ENCODE data around the gene GRM4.

DNA sequence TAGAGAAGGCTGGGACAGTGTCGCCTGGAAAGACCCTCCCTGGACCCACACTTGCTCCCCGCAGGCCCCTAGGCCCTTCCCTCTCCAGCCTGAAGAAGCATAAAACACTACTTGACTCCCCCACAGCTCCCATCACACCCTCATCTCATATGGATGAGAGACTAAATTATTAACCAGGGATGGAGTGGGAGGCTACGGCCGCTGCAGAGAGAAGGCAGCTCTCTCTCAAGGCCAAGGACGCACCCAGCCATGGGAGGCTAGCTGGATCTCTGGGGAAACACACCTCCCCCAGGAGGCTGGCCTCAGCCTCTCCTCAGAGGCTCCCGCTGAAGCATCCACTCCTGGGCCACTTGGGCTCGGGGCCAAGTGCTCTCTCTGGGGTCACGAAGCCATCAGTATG lies 102.5 kb downstream of the GRM4 start:
- TF ChIP-seq, protein P1, sequence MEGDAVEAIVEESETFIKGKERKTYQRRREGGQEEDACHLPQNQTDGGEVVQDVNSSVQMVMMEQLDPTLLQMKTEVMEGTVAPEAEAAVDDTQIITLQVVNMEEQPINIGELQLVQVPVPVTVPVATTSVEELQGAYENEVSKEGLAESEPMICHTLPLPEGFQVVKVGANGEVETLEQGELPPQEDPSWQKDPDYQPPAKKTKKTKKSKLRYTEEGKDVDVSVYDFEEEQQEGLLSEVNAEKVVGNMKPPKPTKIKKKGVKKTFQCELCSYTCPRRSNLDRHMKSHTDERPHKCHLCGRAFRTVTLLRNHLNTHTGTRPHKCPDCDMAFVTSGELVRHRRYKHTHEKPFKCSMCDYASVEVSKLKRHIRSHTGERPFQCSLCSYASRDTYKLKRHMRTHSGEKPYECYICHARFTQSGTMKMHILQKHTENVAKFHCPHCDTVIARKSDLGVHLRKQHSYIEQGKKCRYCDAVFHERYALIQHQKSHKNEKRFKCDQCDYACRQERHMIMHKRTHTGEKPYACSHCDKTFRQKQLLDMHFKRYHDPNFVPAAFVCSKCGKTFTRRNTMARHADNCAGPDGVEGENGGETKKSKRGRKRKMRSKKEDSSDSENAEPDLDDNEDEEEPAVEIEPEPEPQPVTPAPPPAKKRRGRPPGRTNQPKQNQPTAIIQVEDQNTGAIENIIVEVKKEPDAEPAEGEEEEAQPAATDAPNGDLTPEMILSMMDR (IDR thresholded peaks at IDR 0.05) = no peak
- TF ChIP-seq POLR2A (IDR thresholded peaks at IDR 0.05) = no peak

Data from right lobe of liver (tissue), 4 donors.